Jurkat, Clone E6-1 (cell line): ENCODE results near the gene TCF7.
A peak's percentile ranks its signal among the peaks of the same experiment; 100 is the strongest.

Source experiments
- DNase-seq: peaks from one replicate; pipeline ENCODE4 v3.0.0-alpha.2; 2011; ENCODE audit warnings: low read depth, low spot score
- H3K4me3 ChIP-seq: 2 replicates; pipeline ENCODE4 v1.5.1; 2011; ENCODE audit warnings: mild to moderate bottlenecking, low read length, control low read depth, moderate library complexity

Gene TCF7

DNA sequence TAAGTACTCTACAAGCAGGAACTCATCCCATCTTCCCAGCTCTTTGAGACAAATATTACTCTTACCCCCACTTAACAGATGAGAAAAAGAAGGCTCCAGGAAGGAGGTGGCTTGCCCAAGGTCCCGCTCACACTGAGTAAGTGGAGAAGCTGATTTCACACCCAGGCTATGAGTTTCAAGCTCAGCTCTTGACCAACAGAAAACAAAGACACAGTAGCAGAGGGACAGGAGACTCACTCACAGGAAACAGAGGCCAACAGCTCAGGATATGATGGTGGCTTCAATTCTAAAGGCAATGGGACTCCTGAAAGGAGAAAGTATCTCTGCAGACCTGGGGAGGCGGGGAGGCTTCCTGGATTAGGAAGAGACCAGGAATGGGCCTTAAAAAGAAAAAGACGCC lies 6.7 kb upstream of the TCF7 start:
- no peak for DNase-seq
- H3K4me3 ChIP-seq: no peak overlapping the region

DNA sequence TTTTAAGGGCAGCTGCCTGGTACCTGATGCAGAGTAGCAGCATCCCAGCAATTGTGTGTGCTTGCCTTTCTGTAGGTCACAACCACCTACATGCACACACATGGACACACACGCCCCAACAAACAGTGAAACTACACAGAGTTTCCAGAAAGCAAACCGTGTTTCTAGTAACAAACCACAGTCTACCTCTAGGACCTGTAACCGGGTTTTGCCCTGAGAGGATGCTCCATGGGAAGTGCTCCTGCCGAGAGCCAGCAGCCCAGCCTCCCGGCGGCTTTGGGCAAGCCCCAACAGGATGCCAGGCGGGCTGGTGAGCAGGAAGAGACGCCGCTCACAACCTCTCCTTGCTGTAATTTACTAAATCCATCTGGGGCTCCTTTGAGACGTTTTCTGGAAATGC lies 4.1 kb upstream of the TCF7 start:
- DNase-seq: no peak

DNA sequence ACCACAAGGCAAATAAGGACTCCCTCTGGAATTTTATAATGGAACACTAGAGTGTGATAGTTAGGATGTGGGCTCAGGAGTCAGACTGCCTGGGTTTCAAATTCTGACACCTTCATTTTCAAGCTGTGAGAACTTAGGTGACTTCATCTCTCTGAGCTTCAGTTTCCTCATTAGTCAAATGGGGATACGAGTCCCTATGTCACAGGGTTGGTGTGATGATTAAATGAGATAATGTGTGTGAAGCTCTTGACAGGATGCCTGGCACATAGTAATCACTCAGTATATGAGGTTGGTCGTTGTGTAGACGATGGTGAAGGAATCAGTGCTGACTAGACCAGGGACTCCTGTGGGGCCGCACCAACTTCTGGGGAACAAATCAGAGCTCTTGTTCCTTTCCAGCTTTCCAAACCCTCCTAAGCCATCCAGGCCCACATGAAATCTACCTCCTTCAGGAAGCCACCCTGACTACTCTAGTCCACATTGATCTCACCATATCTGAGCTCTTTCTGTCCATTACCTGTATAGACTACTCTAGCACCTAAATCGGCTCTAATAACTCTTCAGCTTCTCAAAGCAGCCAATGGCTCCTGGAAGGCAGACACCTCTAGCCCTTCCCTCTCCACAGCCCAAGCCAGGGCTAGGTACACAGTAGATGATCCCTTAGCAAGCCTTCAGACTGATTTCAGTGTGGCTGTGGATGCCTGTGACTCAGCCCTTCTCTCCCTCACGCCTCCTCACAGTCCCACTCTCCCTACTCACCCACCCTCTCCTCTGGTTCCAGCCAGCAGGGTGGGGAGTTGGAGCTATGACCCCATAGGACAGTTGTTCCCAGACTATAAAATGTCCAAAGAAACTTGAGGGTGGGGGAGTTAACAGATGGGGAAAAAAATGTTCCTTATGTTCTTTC lies 2.5 kb upstream of the TCF7 start:
- no peak overlapping the region for H3K4me3 ChIP-seq
- no peak for DNase-seq

More for the DNA sequence above, 4.1 kb upstream of the TCF7 start:
- H3K4me3 ChIP-seq: no peak overlapping the region

GRCh38 chr5:134112726-134113362 lies 1.6 kb upstream of the TCF7 start:
- DNase-seq: no peak
- H3K4me3 ChIP-seq: no peak overlapping the region

DNA sequence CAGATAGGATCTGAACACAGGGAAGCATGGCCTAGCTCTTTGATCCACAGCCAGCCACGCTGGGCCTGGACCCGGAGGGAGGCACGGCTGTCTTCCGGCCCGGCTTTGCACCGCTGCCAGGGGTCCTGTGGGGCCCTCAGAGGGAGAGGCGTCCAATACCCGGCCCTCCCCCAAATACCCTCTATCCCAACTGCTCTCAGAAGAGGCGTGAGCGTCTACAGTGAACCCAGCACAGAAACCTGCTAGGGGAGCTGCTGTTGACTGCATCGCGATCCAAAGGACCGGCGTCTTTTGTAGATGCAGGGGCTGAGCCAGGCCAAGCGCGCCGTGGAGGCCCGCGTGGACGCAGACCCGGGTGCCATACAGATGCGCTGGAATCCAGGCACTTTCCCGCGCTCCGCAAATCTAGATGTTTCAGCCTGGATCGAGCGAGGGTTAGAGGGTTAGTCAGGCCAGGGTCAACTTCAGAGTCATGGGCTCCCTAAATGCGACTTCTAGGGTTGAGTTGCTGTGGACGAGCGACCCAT lies 1.1 kb upstream of the TCF7 start:
- no peak for DNase-seq
- H3K4me3 ChIP-seq: peak overlapping the region; percentile 69

GRCh38 chr5:134114886-134115805 lies 665 bp downstream of the TCF7 start:
- peak; percentile 57 for DNase-seq

DNA sequence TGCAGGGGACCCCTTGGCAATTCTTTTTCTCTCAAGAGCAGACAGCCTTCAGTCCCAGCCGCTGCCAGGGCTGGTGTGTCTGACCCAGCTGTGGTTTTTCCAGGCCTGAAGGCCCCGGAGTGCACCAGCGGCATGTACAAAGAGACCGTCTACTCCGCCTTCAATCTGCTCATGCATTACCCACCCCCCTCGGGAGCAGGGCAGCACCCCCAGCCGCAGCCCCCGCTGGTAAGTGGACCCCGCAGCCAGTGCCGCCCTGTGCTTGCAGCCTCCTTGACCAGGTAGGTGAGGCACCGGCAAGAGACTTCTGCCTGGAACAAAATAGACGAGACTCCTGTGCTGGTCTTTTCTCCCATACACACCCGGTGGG lies 1.3 kb downstream of the TCF7 start:
- no peak for DNase-seq
- peak overlapping the region; percentile 78 for H3K4me3 ChIP-seq

More at GRCh38 chr5:134114886-134115805, 665 bp downstream of the TCF7 start:
- H3K4me3 ChIP-seq: peak overlapping the region; percentile 78

GRCh38 chr5:134116286-134116685 lies 1.8 kb downstream of the TCF7 start:
- peak overlapping the region; percentile 78 for H3K4me3 ChIP-seq
- DNase-seq: no peak

- no peak for DNase-seq
- peak overlapping the region; percentile 78 for H3K4me3 ChIP-seq
Measured at GRCh38 chr5:134116789-134117761, 2.6 kb downstream of the TCF7 start.

DNA sequence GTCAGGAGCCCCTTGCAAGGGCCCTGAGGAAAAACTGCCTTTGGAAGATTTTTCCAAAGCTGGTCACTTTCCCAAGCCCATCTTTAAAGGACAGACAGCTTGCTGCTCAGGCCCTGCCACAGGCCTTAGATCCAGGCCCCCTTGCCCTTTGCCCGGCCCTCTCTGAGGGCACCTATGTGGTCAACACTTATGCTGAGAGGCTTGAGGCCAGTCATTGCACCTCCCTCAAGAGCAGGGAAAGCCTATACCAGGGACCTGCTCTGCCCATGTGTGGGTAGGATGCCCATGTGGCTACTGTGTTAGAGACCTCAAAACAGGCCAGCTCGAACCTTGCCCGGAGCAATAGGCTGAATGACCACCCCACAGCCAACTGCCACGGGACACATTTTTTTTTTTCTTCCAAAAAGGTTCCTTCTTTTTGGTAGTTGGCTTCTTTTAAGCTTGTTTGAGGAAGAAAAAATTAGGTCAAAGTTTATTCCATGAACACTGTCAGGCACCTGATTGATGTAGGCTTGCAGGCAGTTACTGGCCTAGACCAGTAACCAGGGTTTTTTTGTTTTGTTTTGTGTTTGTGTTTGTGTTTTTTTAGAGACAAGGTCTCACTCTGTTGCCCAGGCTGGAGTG lies 3.8 kb downstream of the TCF7 start:
- peak overlapping the region; percentile 78 for H3K4me3 ChIP-seq
- DNase-seq: no peak

DNA sequence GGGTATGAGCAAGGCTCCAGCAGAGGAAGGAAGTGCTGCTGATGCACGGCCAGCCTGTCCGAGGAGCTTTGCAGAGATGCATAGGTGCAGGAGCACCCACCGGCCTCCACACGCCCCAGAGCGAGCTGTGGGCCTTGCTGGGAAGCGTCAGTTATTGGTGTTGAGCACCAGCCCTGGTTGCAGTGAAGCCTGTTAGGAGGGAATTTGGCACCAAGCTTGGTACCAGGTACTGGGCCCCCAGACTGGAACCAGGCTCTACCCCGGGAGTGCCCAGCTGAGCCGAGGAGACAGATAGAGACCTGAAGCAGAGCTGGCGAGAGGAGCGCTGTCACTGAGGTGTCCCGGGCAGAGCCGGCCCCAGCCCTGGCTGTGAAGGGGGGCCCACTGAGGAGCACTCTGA lies 5.2 kb downstream of the TCF7 start:
- DNase-seq: no peak
- peak overlapping the region; percentile 78 for H3K4me3 ChIP-seq

GRCh38 chr5:134120386-134121138 lies 6.1 kb downstream of the TCF7 start:
- peak overlapping the region; percentile 18 for H3K4me3 ChIP-seq
- no peak for DNase-seq

DNA sequence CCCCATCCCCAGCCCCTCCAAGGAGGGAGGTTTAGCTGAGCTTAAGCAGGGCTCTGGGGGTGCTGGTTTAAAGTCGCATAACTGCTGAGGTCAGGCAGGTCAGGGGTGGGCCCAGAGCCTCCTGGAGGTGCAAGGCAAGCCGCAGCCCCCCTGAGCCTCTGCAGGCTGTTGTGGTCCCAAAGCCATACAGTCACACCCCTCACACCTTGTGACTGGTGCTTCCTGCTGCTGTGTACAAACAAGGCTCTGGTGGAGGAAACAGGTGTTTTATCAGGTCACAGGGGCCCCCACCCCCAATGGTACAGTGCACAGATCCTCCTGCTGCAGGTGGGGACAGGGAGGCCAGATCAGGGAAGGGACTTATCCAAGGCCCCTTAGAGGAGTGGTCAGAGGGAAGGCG lies 8.0 kb downstream of the TCF7 start:
- peak; percentile 90 for DNase-seq
- H3K4me3 ChIP-seq: peak overlapping the region; percentile 20

- no peak for DNase-seq
- H3K4me3 ChIP-seq: no peak overlapping the region; the same call in 1 of the 2 replicates
Measured at GRCh38 chr5:134123360-134123759, 8.9 kb downstream of the TCF7 start.

- peak; percentile 74 for DNase-seq
- no peak overlapping the region for H3K4me3 ChIP-seq
Measured at GRCh38 chr5:134124289-134125038, 10.0 kb downstream of the TCF7 start.
